Activated naive CD8-positive, alpha-beta T cell treated with anti-CD3 and anti-CD28 coated beads for 36 hours (primary cell): Measurements from ENCODE around the gene TLR2. TPM values are rescaled to one million over a fixed set of nuclear protein-coding genes. Genes with fewer than 3 reads are reported as not detected.
A peak's percentile ranks its signal among the peaks of the same experiment; 100 is the strongest.

Experiments used
- DNase-seq: peaks from one replicate; pipeline ENCODE4 v3.0.0; 2021
- H3K27ac Mint-ChIP-seq: one replicate; pipeline ENCODE4 v1.8.0; 2022; ENCODE audit warnings: mild to moderate bottlenecking, moderate library complexity, mixed read lengths
- H3K27me3 Mint-ChIP-seq: one replicate; pipeline ENCODE4 v1.8.0; 2022; ENCODE audit warnings: mild to moderate bottlenecking, mixed read lengths
- H3K36me3 Mint-ChIP-seq: one replicate; pipeline ENCODE4 v1.8.0; 2021; ENCODE audit warnings: mild to moderate bottlenecking, mixed read lengths
- H3K4me1 Mint-ChIP-seq: one replicate; pipeline ENCODE4 v1.8.0; 2021; ENCODE audit warnings: mixed read lengths
- H3K4me3 Mint-ChIP-seq: one replicate; pipeline ENCODE4 v1.8.0; 2022; ENCODE audit warnings: mild to moderate bottlenecking, moderate library complexity, mixed read lengths
- H3K9me3 Mint-ChIP-seq: one replicate; pipeline ENCODE4 v1.8.0; 2022; ENCODE audit warnings: mixed read lengths
- total RNA-seq, 2 experiments: library from RNA; stranded (reverse); gene quantifications; one replicate each; pipeline ENCODE4 v1.2.3, GENCODE V29; 2021

TLR2 gene
- 1 to 10 TPM; 1.1 to 1.2 TPM for total RNA-seq

- Mint-ChIP-seq H3K27me3 (peaks cover 28% of the 10 kb centered on the region), H3K4me1 (peaks cover 9% of the 10 kb centered on the region), H3K27ac (no peak within 1 kb of the TSS), H3K4me3 (peak within 1 kb of the TSS; percentile 77), H3K9me3 (peaks cover 15% of the 10 kb centered on the region), H3K36me3 (peaks cover 11% of the 10 kb centered on the region)
- DNase-seq, result peak; percentile 67
These were observed at the start of gene TLR2 for GRCh38 chr4:153684182-153684970. TSS of gene TLR2 (plus strand) at chr4:153684280. CDS start at chr4:153702908, 18,628 bp downstream.

- H3K36me3 Mint-ChIP-seq, result peaks cover 24% of the 10 kb centered on the region
- H3K27me3 Mint-ChIP-seq, result no peaks in the 10 kb centered on the region
- H3K4me1 Mint-ChIP-seq, result no peaks in the 10 kb centered on the region
- H3K4me3 Mint-ChIP-seq, result no peak overlapping the region
- no peak for DNase-seq
- no peak overlapping the region for H3K27ac Mint-ChIP-seq
- no peaks in the 10 kb centered on the region for H3K9me3 Mint-ChIP-seq
These were observed 49.2 kb upstream of the TLR2 start for GRCh38 chr4:153634738-153635353.

- H3K36me3 Mint-ChIP-seq, result peaks cover 24% of the 10 kb centered on the region
- no peak for DNase-seq
- H3K4me3 Mint-ChIP-seq, result no peak overlapping the region
- no peaks in the 10 kb centered on the region for H3K9me3 Mint-ChIP-seq
- no peaks in the 10 kb centered on the region for H3K27me3 Mint-ChIP-seq
- H3K27ac Mint-ChIP-seq, result no peak overlapping the region
- H3K4me1 Mint-ChIP-seq, result no peaks in the 10 kb centered on the region
These were observed 48.2 kb upstream of the TLR2 start for GRCh38 chr4:153635846-153636245.

- DNase-seq, result no peak
- H3K36me3 Mint-ChIP-seq, result peaks cover 24% of the 10 kb centered on the region
- no peaks in the 10 kb centered on the region for H3K4me1 Mint-ChIP-seq
- no peaks in the 10 kb centered on the region for H3K27me3 Mint-ChIP-seq
- no peaks in the 10 kb centered on the region for H3K9me3 Mint-ChIP-seq
- no peak overlapping the region for H3K27ac Mint-ChIP-seq
- H3K4me3 Mint-ChIP-seq, result no peak overlapping the region
These were observed 46.9 kb upstream of the TLR2 start for GRCh38 chr4:153637201-153637600.

- Mint-ChIP-seq H3K27me3 (no peaks in the 10 kb centered on the region), H3K27ac (no peak overlapping the region), H3K4me1 (no peaks in the 10 kb centered on the region), H3K9me3 (no peaks in the 10 kb centered on the region), H3K4me3 (no peak overlapping the region), H3K36me3 (peaks cover 24% of the 10 kb centered on the region)
- DNase-seq, result no peak
These were observed 46.1 kb upstream of the TLR2 start for GRCh38 chr4:153638011-153638410.

GRCh38 chr4:153638999-153639398, 45.1 kb upstream of the TLR2 start:
- no peak overlapping the region for H3K4me3 Mint-ChIP-seq
- peaks cover 24% of the 10 kb centered on the region for H3K36me3 Mint-ChIP-seq
- H3K27ac Mint-ChIP-seq, result no peak overlapping the region
- no peaks in the 10 kb centered on the region for H3K9me3 Mint-ChIP-seq
- no peaks in the 10 kb centered on the region for H3K27me3 Mint-ChIP-seq
- peaks cover 3% of the 10 kb centered on the region for H3K4me1 Mint-ChIP-seq
- DNase-seq, result no peak

- DNase-seq, result no peak
- no peaks in the 10 kb centered on the region for H3K27me3 Mint-ChIP-seq
- H3K4me3 Mint-ChIP-seq, result no peak overlapping the region
- H3K27ac Mint-ChIP-seq, result no peak overlapping the region
- H3K4me1 Mint-ChIP-seq, result peaks cover 3% of the 10 kb centered on the region
- peaks cover 20% of the 10 kb centered on the region for H3K36me3 Mint-ChIP-seq
- peaks cover 1% of the 10 kb centered on the region for H3K9me3 Mint-ChIP-seq
These were observed 44.0 kb upstream of the TLR2 start for GRCh38 chr4:153639833-153640802.

- no peak for DNase-seq
- Mint-ChIP-seq H3K27me3 (no peaks in the 10 kb centered on the region), H3K36me3 (peaks cover 8% of the 10 kb centered on the region)
These were observed 42.5 kb upstream of the TLR2 start for GRCh38 chr4:153641532-153641931.

GRCh38 chr4:153643406-153644383, 40.4 kb upstream of the TLR2 start:
- Mint-ChIP-seq H3K36me3 (no peaks in the 10 kb centered on the region), H3K4me3 (no peak overlapping the region), H3K4me1 (peaks cover 8% of the 10 kb centered on the region), H3K27ac (no peak overlapping the region), H3K27me3 (no peaks in the 10 kb centered on the region), H3K9me3 (peaks cover 1% of the 10 kb centered on the region)
- no peak for DNase-seq

More at GRCh38 chr4:153641532-153641931, 42.5 kb upstream of the TLR2 start:
- Mint-ChIP-seq H3K27ac (no peak overlapping the region), H3K4me1 (peaks cover 3% of the 10 kb centered on the region), H3K4me3 (no peak overlapping the region), H3K9me3 (peaks cover 1% of the 10 kb centered on the region)

- no peak for DNase-seq
- Mint-ChIP-seq H3K27me3 (no peaks in the 10 kb centered on the region), H3K27ac (no peak overlapping the region), H3K36me3 (no peaks in the 10 kb centered on the region), H3K4me1 (peaks cover 9% of the 10 kb centered on the region), H3K4me3 (no peak overlapping the region), H3K9me3 (peaks cover 1% of the 10 kb centered on the region)
These were observed 38.9 kb upstream of the TLR2 start for GRCh38 chr4:153645183-153645582.

- Mint-ChIP-seq H3K27me3 (no peaks in the 10 kb centered on the region), H3K27ac (no peak overlapping the region), H3K4me3 (no peak overlapping the region), H3K36me3 (no peaks in the 10 kb centered on the region), H3K9me3 (peaks cover 1% of the 10 kb centered on the region), H3K4me1 (peaks cover 14% of the 10 kb centered on the region)
- DNase-seq, result no peak
These were observed 37.8 kb upstream of the TLR2 start for GRCh38 chr4:153646261-153646660.

- H3K27me3 Mint-ChIP-seq, result no peaks in the 10 kb centered on the region
- no peak overlapping the region for H3K27ac Mint-ChIP-seq
- no peaks in the 10 kb centered on the region for H3K36me3 Mint-ChIP-seq
These were observed 37.1 kb upstream of the TLR2 start for GRCh38 chr4:153646978-153647377.

GRCh38 chr4:153647975-153648374, 36.1 kb upstream of the TLR2 start:
- H3K27me3 Mint-ChIP-seq, result no peaks in the 10 kb centered on the region
- H3K27ac Mint-ChIP-seq, result no peak overlapping the region
- no peak for DNase-seq
- peaks cover 28% of the 10 kb centered on the region for H3K4me1 Mint-ChIP-seq
- H3K36me3 Mint-ChIP-seq, result no peaks in the 10 kb centered on the region
- peaks cover 1% of the 10 kb centered on the region for H3K9me3 Mint-ChIP-seq
- H3K4me3 Mint-ChIP-seq, result no peak overlapping the region

More at GRCh38 chr4:153646978-153647377, 37.1 kb upstream of the TLR2 start:
- no peak overlapping the region for H3K4me3 Mint-ChIP-seq
- H3K9me3 Mint-ChIP-seq, result peaks cover 1% of the 10 kb centered on the region
- H3K4me1 Mint-ChIP-seq, result peaks cover 21% of the 10 kb centered on the region
- DNase-seq, result no peak

GRCh38 chr4:153649572-153649991, 34.5 kb upstream of the TLR2 start:
- no peaks in the 10 kb centered on the region for H3K27me3 Mint-ChIP-seq
- H3K36me3 Mint-ChIP-seq, result no peaks in the 10 kb centered on the region
- no peak overlapping the region for H3K4me3 Mint-ChIP-seq
- no peak for DNase-seq
- H3K9me3 Mint-ChIP-seq, result peaks cover 1% of the 10 kb centered on the region
- peaks cover 25% of the 10 kb centered on the region for H3K4me1 Mint-ChIP-seq
- no peak overlapping the region for H3K27ac Mint-ChIP-seq
